Activated naive CD8-positive, alpha-beta T cell (primary cell): Measurements from ENCODE around the gene CAMK2D.

Experiments
- H3K27ac Mint-ChIP-seq: one replicate; pipeline ENCODE4 v1.8.0; 2021; ENCODE audit warnings: mixed read lengths
- H3K27me3 Mint-ChIP-seq: one replicate; pipeline ENCODE4 v1.8.0; 2021; ENCODE audit warnings: mixed read lengths
- H3K36me3 Mint-ChIP-seq: one replicate; pipeline ENCODE4 v1.8.0; 2021; ENCODE audit warnings: mixed read lengths
- H3K4me1 Mint-ChIP-seq: one replicate; pipeline ENCODE4 v1.8.0; 2021; ENCODE audit warnings: low read depth, mixed read lengths
- H3K4me3 Mint-ChIP-seq: one replicate; pipeline ENCODE4 v1.8.0; 2021; ENCODE audit warnings: mild to moderate bottlenecking, mixed read lengths
- H3K9me3 Mint-ChIP-seq: one replicate; pipeline ENCODE4 v1.8.0; 2021; ENCODE audit warnings: low read depth, mixed read lengths

The CAMK2D gene

DNA sequence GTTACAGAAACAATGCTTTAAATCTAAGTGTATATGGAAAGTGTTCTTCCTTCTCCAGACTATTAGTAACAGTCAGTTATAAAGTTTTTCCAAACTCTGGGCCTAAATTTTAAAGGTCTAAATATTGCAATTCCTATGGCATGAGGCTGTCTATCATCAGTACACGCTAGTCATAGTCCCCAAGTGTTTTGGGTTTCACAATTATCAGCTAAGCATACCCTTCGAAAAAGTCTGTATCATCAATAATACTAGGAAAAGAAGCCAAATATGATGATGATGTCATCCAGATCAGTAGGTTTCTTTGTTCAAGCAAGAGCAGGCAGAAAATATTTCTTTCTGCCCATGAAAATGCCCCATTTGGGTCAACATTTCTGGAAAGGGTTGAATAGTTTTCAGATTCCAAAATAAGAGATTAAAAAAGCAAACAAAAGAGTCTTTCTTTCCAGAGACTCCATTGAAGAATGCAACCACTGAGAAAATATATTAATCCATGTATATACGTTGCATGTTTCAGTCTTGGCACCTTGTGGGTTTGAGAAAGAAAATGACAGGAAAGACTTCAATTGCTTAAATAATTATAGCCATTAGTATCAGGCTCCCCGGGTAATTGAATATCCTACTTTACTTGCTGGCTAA is 173.8 kb downstream of the CAMK2D start:
- H3K4me1 Mint-ChIP-seq, result peaks cover 43% of the 10 kb centered on the region
- peaks cover 10% of the 10 kb centered on the region for H3K9me3 Mint-ChIP-seq
- H3K36me3 Mint-ChIP-seq, result peaks cover 33% of the 10 kb centered on the region
- H3K27ac Mint-ChIP-seq, result no peak overlapping the region
- H3K4me3 Mint-ChIP-seq, result no peak overlapping the region
- no peaks in the 10 kb centered on the region for H3K27me3 Mint-ChIP-seq

DNA sequence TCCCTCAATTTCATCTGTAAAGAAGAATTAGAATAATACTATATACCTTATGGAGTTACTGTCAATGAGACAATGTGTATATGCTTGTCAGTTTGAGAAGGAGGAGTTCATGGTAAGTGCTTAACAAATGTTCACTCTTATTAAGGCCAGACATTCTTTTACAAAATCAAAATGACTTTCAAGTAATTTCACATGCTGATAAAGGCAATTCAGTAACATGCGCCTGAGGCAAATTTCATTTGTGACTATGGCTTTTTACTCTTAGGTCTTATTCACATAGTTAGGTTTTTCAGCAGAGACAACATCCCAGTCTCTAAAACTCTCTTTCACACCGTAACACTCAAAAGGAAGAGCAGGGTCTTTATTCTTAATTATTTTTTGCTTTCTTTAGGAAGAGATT is 174.4 kb downstream of the CAMK2D start:
- no peaks in the 10 kb centered on the region for H3K27me3 Mint-ChIP-seq
- H3K4me1 Mint-ChIP-seq, result peaks cover 44% of the 10 kb centered on the region
- H3K27ac Mint-ChIP-seq, result no peak overlapping the region
- H3K36me3 Mint-ChIP-seq, result peaks cover 34% of the 10 kb centered on the region
- H3K9me3 Mint-ChIP-seq, result peaks cover 10% of the 10 kb centered on the region
- H3K4me3 Mint-ChIP-seq, result no peak overlapping the region

DNA sequence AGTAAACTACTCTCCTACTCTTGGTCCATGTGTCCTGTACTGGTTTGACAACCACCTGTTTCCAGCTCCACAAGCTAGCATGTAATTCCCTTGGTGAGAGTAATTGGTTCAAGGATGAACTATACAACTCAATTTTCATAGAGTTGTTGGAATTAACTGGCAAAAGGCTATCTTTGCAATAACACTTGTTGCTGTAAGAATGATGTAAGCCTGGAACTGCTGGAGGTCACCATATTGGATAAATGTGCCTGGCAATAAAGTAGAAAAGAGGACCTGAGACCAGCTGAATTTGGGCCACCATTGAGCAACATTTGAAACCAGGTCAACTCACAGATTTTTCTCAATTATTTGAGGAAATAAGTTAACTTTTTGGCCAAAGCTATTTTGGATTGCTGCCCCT is 175.5 kb downstream of the CAMK2D start:
- Mint-ChIP-seq H3K36me3 (peaks cover 34% of the 10 kb centered on the region), H3K27ac (peak overlapping the region; percentile 24), H3K4me1 (peaks cover 41% of the 10 kb centered on the region)

DNA sequence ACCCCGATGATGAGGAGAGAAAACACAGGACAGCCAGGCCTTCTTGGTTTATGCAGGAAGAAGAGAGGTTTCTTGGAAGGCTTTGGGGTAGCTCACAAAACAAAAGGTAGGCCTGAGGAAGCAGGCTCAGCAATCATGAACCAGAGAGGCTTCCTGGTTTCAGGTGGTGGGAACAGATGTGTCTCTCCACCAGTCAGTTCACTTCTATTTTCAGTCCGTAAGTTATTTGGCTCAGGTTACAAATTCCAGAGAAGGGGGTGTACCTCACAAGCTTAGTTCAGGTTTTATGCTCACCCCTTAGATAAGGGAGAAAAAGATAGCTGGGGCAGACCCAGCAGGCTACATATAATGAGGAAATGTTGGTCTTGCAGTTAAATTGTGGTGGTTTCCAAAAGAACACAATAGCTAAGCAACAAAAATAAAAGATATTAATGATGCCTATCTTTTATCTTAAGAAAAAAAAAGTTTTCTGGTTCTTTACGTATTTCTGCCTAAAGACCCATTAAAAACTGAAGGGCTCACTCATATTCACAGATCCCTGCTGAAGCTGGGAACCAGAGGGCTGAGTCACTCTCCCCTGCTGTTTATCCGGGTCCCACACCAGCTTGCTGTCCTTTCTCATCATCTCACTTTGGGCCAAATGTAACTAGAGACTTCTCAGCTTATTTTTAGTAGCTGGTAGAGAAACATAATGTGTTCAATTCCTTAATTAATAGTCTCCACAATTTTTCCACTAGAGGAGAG is 177.0 kb downstream of the CAMK2D start:
- peaks cover 37% of the 10 kb centered on the region for H3K36me3 Mint-ChIP-seq
- no peaks in the 10 kb centered on the region for H3K27me3 Mint-ChIP-seq
- no peak overlapping the region for H3K4me3 Mint-ChIP-seq
- H3K4me1 Mint-ChIP-seq, result peaks cover 50% of the 10 kb centered on the region
- no peak overlapping the region for H3K27ac Mint-ChIP-seq
- H3K9me3 Mint-ChIP-seq, result peaks cover 13% of the 10 kb centered on the region

More for the DNA sequence above, 175.5 kb downstream of the CAMK2D start:
- no peak overlapping the region for H3K4me3 Mint-ChIP-seq
- no peaks in the 10 kb centered on the region for H3K27me3 Mint-ChIP-seq
- H3K9me3 Mint-ChIP-seq, result peaks cover 10% of the 10 kb centered on the region

DNA sequence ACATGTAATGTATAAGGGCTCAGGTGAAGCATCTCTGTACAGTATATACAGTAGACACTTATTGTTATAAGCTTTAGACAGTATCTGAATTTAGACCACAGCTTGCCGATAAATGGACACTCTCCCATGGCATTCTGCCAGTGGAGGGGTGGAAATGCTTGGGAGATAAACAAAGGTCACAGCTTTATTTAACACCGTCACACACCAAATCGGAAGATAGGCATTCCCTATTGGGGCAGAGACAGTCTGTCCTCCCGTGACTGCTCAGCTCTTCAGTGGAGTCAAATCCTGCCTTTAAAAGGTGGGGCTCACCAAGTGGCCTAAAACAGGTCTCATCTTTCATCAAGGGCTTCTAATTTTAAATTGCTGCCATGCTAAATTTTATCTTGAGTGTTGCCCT is 178.8 kb downstream of the CAMK2D start:
- peaks cover 31% of the 10 kb centered on the region for H3K36me3 Mint-ChIP-seq
- H3K4me1 Mint-ChIP-seq, result peaks cover 58% of the 10 kb centered on the region
- no peaks in the 10 kb centered on the region for H3K27me3 Mint-ChIP-seq
- H3K27ac Mint-ChIP-seq, result no peak overlapping the region
- no peak overlapping the region for H3K4me3 Mint-ChIP-seq
- peaks cover 4% of the 10 kb centered on the region for H3K9me3 Mint-ChIP-seq

DNA sequence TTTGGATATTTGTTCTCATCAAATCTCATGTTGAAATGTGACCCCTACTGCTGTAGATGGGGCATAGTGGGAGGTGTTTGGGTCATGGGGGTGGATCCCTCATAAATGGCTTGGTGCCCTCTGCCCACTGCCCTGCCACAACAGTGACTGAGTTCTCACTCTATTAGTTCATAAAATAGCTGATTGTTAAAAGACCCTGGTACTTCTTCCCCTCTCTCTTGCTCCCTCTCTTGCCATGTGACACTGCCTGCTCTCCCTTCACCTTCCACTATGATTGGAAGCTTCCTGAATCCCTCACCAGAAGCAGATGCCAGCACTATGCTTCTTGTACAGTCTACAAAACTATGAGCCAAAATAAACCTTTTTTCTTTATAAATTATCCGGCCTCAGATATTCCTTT is 182.2 kb downstream of the CAMK2D start:
- Mint-ChIP-seq H3K27ac (peak overlapping the region; percentile 68), H3K9me3 (peaks cover 4% of the 10 kb centered on the region), H3K27me3 (no peaks in the 10 kb centered on the region), H3K36me3 (peaks cover 23% of the 10 kb centered on the region), H3K4me1 (peaks cover 70% of the 10 kb centered on the region), H3K4me3 (no peak overlapping the region)

DNA sequence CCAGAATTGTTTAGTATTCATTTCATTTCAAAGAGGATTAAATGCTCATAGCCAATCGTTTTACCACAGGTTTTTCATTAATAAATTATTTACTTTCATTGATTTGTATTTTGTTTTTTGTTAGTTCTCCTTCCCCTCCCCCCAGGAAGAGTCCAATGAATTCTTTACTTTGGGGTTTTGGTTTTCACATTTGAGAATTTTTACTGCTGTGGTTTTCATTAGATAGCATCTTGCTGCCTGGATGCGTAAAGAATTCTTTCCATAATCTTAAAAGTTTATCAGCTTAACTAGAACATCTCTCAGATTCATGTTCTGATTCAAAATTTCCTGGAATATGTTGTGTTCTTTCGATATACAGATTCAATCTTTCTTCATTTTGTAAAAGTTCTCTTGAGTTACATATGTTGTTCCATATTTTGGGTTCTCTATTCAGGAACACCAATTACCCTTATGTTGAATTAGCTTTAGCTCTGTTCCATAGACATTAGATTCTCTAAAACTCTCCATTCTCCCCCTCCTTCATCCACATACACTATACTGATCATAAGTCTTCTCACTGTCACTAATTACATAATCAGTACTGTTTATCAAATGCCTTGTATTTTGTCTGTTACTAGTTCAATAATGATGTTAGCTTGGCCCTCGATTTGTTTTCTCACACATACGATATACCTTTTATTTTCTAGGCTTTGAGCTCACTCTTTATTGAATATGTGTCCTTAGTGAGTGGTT is 184.4 kb downstream of the CAMK2D start:
- Mint-ChIP-seq H3K27me3 (no peaks in the 10 kb centered on the region), H3K36me3 (peaks cover 30% of the 10 kb centered on the region), H3K4me3 (peak overlapping the region; percentile 15), H3K4me1 (peaks cover 69% of the 10 kb centered on the region), H3K27ac (peak overlapping the region; percentile 13), H3K9me3 (peaks cover 10% of the 10 kb centered on the region)

DNA sequence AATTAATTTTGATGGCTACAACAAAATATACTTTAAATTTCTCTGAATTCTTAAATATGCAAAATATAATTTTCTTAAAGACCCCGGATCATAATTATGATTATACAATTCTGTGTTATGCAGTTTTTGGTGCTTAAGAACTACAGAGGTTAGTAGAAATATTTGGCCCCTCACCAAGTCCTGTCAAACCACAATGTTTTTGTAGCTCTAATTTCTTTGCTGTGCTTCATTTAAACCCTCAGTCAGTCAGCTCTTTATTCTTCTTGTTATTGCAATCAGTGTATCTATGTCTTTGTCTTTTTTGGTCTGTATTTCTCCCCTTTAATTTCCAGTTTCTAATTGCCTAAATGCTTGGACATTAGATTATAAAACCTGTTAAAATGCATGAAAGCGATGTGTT is 186.1 kb downstream of the CAMK2D start:
- Mint-ChIP-seq H3K27ac (peak overlapping the region; percentile 31), H3K9me3 (peaks cover 10% of the 10 kb centered on the region), H3K4me3 (no peak overlapping the region), H3K27me3 (no peaks in the 10 kb centered on the region), H3K4me1 (peaks cover 62% of the 10 kb centered on the region), H3K36me3 (peaks cover 24% of the 10 kb centered on the region)

DNA sequence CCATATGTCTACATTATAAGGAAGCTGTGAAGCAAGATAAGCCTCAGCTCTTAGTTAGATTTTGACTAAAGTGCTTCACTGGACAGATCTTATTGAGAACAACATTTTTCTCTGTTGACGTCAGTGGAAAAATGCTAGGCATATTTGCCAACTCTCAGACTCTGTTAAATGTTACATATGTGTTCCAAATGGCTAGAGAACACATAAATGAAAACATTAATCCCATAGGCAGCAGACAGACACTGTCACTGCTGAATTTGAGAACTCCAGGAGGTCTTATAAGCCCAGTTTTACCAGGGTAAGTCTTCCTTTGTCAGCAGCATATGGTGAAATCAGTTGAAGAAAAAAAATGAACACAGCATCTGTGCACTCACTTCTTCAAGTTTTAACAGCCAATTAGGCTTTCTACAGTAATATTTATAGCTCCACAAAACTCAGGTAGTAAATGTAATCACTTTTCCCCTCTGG is 186.9 kb downstream of the CAMK2D start:
- Mint-ChIP-seq H3K27me3 (no peaks in the 10 kb centered on the region), H3K4me1 (peaks cover 56% of the 10 kb centered on the region), H3K27ac (no peak overlapping the region), H3K4me3 (no peak overlapping the region), H3K9me3 (peaks cover 6% of the 10 kb centered on the region), H3K36me3 (peaks cover 20% of the 10 kb centered on the region)

DNA sequence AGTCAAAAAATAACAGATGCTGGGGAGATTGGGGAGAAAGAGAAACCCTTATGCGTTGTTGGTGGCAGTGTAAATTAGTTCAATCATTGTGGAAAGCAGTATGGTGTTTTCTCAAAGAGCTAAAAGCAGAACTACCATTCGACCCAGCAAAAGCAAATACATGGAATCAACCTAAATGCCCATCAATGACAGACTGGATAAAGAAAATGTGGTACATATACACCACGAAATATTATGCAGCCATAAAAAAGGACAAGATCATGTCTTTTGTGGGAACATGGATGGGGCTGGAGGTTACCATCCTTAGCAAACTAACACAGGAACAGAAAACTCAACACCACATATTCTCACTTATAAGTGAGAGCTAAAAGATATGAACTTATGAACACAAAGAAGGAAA is 188.9 kb downstream of the CAMK2D start:
- no peak overlapping the region for H3K4me3 Mint-ChIP-seq
- H3K36me3 Mint-ChIP-seq, result peaks cover 18% of the 10 kb centered on the region

DNA sequence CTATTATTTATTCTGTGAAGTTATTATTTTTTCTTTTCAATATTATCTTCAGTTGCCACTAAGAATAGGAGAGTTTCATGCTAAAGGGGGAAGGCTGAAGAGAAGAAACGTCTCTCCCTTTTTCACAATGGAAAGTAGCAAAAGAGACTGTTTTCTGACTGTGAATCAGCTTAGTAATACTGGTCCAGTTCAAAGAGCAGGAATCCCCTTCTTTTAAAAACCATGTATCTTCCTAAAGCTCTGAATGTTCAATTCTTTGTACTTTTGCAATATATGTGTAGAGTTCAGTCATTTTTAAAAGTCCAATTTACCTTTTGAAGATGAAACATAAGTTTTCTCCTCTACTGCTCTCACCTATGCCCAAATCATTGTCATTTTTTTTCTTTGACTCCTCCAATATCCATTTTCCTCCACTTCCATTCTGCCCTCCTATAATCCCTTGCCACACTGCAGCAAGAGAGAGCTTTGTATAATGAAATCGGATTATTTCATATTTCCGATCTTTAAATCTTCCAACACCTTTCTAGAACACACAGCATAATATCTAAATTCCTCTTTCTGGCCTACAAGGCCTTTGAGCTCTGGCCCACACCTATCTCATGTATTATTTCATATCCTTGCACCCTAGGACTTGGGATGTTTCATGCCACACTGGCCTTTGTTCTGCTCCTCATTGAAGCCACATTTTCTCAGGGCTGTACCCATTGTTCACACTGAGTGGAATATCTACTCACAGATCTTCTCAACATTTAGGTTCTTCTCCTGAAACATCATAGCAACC is 195.3 kb downstream of the CAMK2D start:
- no peaks in the 10 kb centered on the region for H3K27me3 Mint-ChIP-seq
- no peaks in the 10 kb centered on the region for H3K9me3 Mint-ChIP-seq
- peaks cover 7% of the 10 kb centered on the region for H3K36me3 Mint-ChIP-seq
- H3K4me3 Mint-ChIP-seq, result no peak overlapping the region
- H3K27ac Mint-ChIP-seq, result peak overlapping the region; percentile 72
- H3K4me1 Mint-ChIP-seq, result peaks cover 52% of the 10 kb centered on the region

More for the DNA sequence above, 188.9 kb downstream of the CAMK2D start:
- peaks cover 46% of the 10 kb centered on the region for H3K4me1 Mint-ChIP-seq
- H3K27me3 Mint-ChIP-seq, result no peaks in the 10 kb centered on the region
- H3K27ac Mint-ChIP-seq, result no peak overlapping the region
- H3K9me3 Mint-ChIP-seq, result peaks cover 6% of the 10 kb centered on the region

DNA sequence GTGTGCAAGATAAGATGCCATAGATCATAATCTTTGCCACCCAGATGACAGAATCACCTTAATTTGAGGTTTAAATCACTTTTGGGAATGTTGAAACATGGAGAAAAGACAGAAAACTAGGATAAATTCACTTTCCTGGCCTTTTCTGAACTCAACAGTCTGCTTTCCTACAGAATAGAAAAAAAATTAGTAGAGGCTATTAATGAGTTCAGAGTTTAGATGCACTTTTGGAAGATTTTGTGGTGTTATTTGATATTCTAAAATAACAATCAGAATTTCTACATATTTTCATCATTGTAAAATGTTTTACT is 195.9 kb downstream of the CAMK2D start:
- no peaks in the 10 kb centered on the region for H3K27me3 Mint-ChIP-seq
- peaks cover 54% of the 10 kb centered on the region for H3K4me1 Mint-ChIP-seq
- peak overlapping the region; percentile 40 for H3K4me3 Mint-ChIP-seq
- peaks cover 10% of the 10 kb centered on the region for H3K36me3 Mint-ChIP-seq
- no peaks in the 10 kb centered on the region for H3K9me3 Mint-ChIP-seq
- peak overlapping the region; percentile 82 for H3K27ac Mint-ChIP-seq

DNA sequence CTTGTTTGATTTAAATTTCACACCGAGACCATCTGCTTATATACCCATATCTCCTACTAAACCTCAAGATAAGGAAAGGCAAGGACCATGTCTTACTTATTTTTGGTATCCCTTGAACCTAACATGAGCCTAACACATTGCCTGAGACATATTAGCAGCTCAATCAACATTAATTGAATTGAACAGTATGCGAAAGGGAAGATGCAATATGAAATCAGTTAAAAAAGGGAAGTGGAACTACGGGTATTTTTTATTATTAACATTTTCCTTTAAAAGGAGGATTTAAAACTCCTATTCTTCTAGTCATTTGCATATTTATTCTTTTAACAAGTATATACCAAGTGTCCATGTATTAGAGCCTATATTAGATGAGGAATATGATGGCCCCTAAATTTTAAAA is 197.0 kb downstream of the CAMK2D start:
- H3K4me1 Mint-ChIP-seq, result peaks cover 52% of the 10 kb centered on the region
- H3K9me3 Mint-ChIP-seq, result no peaks in the 10 kb centered on the region
- H3K27me3 Mint-ChIP-seq, result no peaks in the 10 kb centered on the region
- H3K27ac Mint-ChIP-seq, result peak overlapping the region; percentile 82
- H3K4me3 Mint-ChIP-seq, result no peak overlapping the region
- H3K36me3 Mint-ChIP-seq, result peaks cover 14% of the 10 kb centered on the region

DNA sequence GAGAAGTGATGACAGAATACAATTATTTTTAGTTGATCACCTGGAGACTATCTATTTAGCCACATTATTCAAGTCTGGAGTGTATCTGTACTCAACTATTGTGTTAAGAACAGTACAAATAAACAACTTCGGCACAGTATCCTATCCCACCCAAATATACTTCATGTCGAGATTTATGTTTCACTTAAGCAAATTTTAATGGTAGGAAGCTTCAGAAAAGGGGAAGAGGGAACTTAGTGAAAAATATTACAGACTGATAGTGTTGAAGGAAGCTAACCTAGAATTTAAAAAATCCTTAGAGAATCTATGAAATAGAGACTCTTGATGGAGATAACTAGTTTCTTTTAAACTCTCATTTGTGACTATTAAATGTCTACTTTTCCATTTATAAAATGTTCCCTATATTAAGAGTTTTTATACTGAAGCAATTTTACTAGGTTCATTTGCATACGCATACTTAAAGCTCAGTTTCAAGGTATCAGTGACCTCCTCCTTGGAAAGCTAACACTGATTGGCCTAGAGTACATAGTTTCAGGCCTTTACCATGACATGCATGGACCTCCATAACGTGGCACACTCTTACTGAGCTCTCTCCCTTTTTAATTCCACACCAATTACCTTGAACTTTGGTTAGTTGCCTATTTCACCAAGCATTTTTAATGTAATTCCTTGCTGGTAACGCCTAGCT is 197.7 kb downstream of the CAMK2D start:
- Mint-ChIP-seq H3K4me3 (no peak overlapping the region), H3K27ac (peak overlapping the region; percentile 34), H3K4me1 (peaks cover 50% of the 10 kb centered on the region)

More for the DNA sequence above, 197.7 kb downstream of the CAMK2D start:
- Mint-ChIP-seq H3K27me3 (no peaks in the 10 kb centered on the region), H3K9me3 (no peaks in the 10 kb centered on the region), H3K36me3 (peaks cover 12% of the 10 kb centered on the region)
